HFF-Myc (cell line): Measurements from ENCODE around the gene RASGRP1.

Experiments
- DNase-seq: peaks from one replicate; pipeline ENCODE4 v3.0.0-alpha.2; 2011; ENCODE audit warnings: low read depth; ENCODE audit errors: extremely low read depth
- H3K4me3 ChIP-seq: replicated peaks from 2 replicates; pipeline ENCODE4 v1.5.1; 2011; ENCODE audit warnings: low read depth, mild to moderate bottlenecking, control low read depth, low read length
- CTCF ChIP-seq: IDR thresholded peaks from 2 replicates; pipeline ENCODE4 v1.5.1; 2012; ENCODE audit warnings: mild to moderate bottlenecking, low read depth, low read length, control low read depth; ENCODE audit errors: missing control alignments

The RASGRP1 gene

GRCh38 chr15:38560456-38560926, 4.1 kb downstream of the RASGRP1 start:
- no peak for DNase-seq
- TF ChIP-seq CTCF, result no peak
- no peak overlapping the region for H3K4me3 ChIP-seq

DNA sequence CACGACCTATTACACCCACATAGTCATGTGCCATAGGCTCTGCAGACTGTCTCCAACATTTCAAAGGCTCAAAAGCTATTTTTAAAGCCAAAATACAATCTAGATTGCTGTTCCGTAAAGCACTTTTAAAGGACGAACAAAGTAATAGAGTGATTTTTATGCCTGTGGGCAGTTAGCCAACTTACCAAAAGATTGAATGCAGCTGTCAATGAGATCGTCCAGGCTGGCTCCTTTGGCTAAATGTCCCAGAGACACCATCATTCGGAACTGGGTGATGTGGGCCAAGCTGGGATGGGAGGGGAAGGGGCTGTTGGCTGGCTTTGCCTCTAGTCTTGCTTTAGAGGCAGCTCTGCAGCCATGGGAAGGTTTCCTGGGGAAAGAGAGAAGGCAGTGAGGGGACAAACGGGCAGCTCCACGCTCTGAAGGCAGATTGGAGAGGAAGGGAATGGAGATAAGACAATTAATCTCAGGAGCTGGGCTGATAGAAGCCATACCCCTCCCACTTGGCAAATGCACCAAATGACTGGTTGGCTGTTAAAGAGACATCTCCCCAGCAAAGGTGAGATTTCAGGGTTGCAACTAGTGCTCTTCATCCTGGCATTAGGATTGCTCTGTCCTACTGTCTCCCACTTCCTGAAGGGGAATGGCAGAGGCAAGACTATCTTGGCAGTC, 4.8 kb downstream of the RASGRP1 start:
- no peak for TF ChIP-seq CTCF
- no peak for DNase-seq
- H3K4me3 ChIP-seq, result no peak overlapping the region

DNA sequence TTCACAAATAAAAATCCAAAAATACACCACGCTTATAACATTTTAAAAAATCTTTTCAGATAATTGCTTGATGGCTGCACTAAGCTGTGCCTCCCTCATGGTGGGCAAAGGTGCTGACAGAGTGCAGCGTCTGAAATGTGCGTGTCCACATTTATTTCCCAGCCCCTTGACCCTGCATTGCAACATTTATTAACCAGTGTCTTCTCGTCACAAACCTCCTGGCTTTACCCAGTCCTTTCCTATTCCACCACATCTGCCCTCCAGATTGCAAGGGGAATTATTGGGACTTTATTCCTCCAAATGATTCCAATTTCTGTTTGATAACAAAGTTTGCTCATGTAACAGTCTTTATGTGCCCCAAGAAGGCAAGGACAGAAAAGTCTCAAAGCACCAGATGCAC, 5.5 kb downstream of the RASGRP1 start:
- H3K4me3 ChIP-seq, result no peak overlapping the region
- DNase-seq, result no peak
- TF ChIP-seq CTCF, result no peak

DNA sequence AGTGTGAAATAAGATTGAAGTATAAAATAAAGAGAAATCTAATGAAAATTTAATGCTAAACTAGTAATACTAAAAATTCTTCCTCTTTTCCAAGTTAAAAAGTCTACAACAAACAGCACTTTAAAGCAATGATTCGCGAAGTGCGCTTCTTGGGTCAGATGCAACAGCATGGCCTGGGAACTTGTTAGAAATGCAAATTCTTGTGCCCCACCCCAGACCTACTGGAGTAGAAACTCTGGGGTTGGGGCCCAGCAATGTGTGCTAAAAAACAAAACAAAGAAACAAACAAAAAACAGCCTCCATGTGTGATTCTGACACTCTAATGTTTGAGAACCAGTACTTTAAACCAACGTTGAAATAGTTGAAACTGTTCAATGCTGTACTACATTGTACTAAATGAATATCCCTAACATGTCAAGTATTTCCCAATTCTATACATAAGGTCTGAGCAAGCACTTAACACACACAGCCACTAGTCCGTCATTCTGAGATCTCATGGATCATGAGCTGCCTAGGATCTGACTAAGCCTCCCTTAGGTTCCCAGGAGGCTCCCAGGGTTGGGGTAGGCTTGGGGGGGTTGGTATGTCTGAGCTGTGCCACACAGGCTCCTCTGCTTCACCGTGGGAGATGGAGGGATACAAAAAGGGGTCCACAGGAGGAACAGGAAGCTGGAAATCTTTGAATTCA, 6.1 kb downstream of the RASGRP1 start:
- TF ChIP-seq CTCF, result no peak
- DNase-seq, result no peak

DNA sequence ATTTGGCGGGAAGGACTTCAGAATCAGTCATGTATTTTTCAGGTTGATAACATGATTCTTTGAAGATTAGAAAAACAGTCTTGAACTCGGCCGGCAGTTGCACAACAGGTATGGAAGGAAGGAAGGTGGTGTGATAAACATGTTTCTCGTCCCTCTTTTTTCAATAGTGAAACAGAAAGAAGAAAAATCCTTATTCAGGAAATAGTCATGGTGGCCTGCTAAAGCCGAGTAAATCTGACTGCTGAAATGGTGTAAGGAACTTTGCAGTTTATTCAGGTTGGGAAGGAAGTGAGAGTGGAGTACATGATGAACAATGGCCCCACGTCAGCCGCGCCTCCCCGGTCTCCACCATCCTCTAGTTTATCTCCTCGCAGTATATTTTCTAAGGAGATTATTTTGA, 6.7 kb downstream of the RASGRP1 start:
- no peak for DNase-seq
- H3K4me3 ChIP-seq, result no peak overlapping the region
- TF ChIP-seq CTCF, result no peak

More for the DNA sequence above, 6.1 kb downstream of the RASGRP1 start:
- no peak overlapping the region for H3K4me3 ChIP-seq

DNA sequence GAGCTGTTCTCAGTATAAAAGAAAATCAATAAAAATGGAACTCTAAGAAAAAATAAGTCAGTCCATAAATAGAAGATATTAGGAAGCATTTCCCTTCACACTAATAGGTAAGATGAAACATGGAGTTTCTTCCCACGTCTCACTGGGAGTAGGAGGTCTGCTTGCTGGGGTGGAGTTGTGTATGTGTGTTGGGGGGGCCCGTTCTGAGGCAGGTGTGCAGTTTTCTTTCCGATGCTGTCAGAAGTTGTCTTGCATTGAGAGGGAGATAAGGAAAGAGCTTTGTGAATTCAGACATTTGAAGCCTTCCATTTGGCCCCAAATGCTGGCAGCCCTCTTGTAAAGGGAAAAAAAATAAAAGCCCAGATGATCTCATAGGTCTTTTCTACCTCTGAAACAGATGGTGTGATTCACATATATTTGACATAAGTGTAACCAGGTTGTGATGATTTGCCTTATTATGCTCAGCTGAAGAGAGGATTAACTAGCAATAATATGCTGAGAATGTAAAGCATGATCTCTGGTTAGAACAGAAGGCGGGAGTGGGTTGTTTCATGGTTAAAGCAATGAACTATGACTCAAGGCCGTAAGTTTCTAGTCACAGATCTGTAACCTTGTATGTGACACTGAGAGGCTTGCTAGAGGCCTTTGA, 8.8 kb downstream of the RASGRP1 start:
- TF ChIP-seq CTCF, result no peak
- H3K4me3 ChIP-seq, result no peak overlapping the region
- no peak for DNase-seq
